KMS-11 (cell line): ENCODE results near the gene ALOX5AP.

Source experiments
- H2AFZ ChIP-seq: fragments of 200-600 bp; sonication (generic); 2 replicates; pipeline ENCODE4 v1.6.1; 2016; ENCODE audit warnings: antibody characterized with exemption, mixed run types, low read depth
- H3K27ac ChIP-seq: fragments of 200-600 bp; sonication (generic); 2 replicates; pipeline ENCODE4 v1.6.1; 2016; ENCODE audit warnings: mild to moderate bottlenecking, mixed run types
- H3K27me3 ChIP-seq: fragments of 200-600 bp; sonication (generic); 2 replicates; pipeline ENCODE4 v1.6.1; 2017; ENCODE audit warnings: mild to moderate bottlenecking, low read depth, mixed run types, moderate library complexity; ENCODE audit not compliant: insufficient read depth
- H3K36me3 ChIP-seq: fragments of 200-600 bp; sonication (generic); 2 replicates; pipeline ENCODE4 v1.6.1; 2017; ENCODE audit warnings: mild to moderate bottlenecking, mixed run types; ENCODE audit not compliant: insufficient read depth
- H3K4me1 ChIP-seq: fragments of 200-600 bp; sonication (generic); 2 replicates; pipeline ENCODE4 v1.6.1; 2016; ENCODE audit warnings: mild to moderate bottlenecking, low read depth, mixed run types; ENCODE audit not compliant: poor library complexity, severe bottlenecking
- H3K4me2 ChIP-seq: fragments of 200-600 bp; sonication (generic); 2 replicates; pipeline ENCODE4 v1.7.0; 2016; ENCODE audit warnings: mild to moderate bottlenecking, mixed run types
- H3K4me3 ChIP-seq: fragments of 200-600 bp; sonication (generic); IDR thresholded peaks from 2 replicates; pipeline ENCODE4 v1.6.1; 2017; ENCODE audit warnings: low read depth, low read length, mixed read lengths; ENCODE audit not compliant: insufficient read depth
- H3K79me2 ChIP-seq: fragments of 200-600 bp; sonication (generic); 2 replicates; pipeline ENCODE4 v1.6.1; 2016; ENCODE audit warnings: low read depth, mixed run types; ENCODE audit not compliant: insufficient read depth
- H3K9ac ChIP-seq: fragments of 200-600 bp; sonication (generic); 2 replicates; pipeline ENCODE4 v1.6.1; 2016; ENCODE audit warnings: mild to moderate bottlenecking, mixed run types
- H4K20me1 ChIP-seq: fragments of 200-600 bp; sonication (generic); 2 replicates; pipeline ENCODE4 v1.6.1; 2016; ENCODE audit warnings: mild to moderate bottlenecking, mixed run types; ENCODE audit not compliant: insufficient read depth
- CTCF ChIP-seq: fragments of 200-600 bp; sonication (generic); conservative IDR thresholded peaks from 2 replicates; pipeline ENCODE4 v1.6.1; 2017; ENCODE audit warnings: low read depth, mild to moderate bottlenecking, antibody characterized with exemption, low read length, moderate library complexity, mixed read lengths

The ALOX5AP gene

GRCh38 chr13:30721936-30722335 lies 13.4 kb upstream of the ALOX5AP start:
- TF ChIP-seq CTCF: no peak
- no peaks in the 10 kb centered on the region for H3K79me2 ChIP-seq
- H3K36me3 ChIP-seq: no peaks in the 10 kb centered on the region
- no peak overlapping the region for H3K27ac ChIP-seq
- no peak overlapping the region for H2AFZ ChIP-seq
- H3K4me2 ChIP-seq: no peak overlapping the region
- H3K4me3 ChIP-seq: no peak overlapping the region
- no peaks in the 10 kb centered on the region for H4K20me1 ChIP-seq
- H3K9ac ChIP-seq: no peak overlapping the region
- H3K27me3 ChIP-seq: no peaks in the 10 kb centered on the region
- peaks cover 3% of the 10 kb centered on the region for H3K4me1 ChIP-seq

GRCh38 chr13:30722361-30722760 lies 13.0 kb upstream of the ALOX5AP start:
- no peaks in the 10 kb centered on the region for H3K36me3 ChIP-seq
- H4K20me1 ChIP-seq: no peaks in the 10 kb centered on the region
- no peak overlapping the region for H3K27ac ChIP-seq
- H3K9ac ChIP-seq: no peak overlapping the region
- TF ChIP-seq CTCF: no peak
- H3K4me2 ChIP-seq: no peak overlapping the region
- no peaks in the 10 kb centered on the region for H3K79me2 ChIP-seq
- peaks cover 3% of the 10 kb centered on the region for H3K4me1 ChIP-seq
- H3K27me3 ChIP-seq: no peaks in the 10 kb centered on the region
- H3K4me3 ChIP-seq: no peak overlapping the region
- no peak overlapping the region for H2AFZ ChIP-seq

GRCh38 chr13:30724778-30725177 lies 10.6 kb upstream of the ALOX5AP start:
- Histone ChIP-seq H3K4me2 (no peak overlapping the region), H3K79me2 (no peaks in the 10 kb centered on the region), H3K36me3 (no peaks in the 10 kb centered on the region), H3K4me1 (peaks cover 10% of the 10 kb centered on the region), H4K20me1 (no peaks in the 10 kb centered on the region), H3K27ac (no peak overlapping the region), H2AFZ (no peak overlapping the region), H3K27me3 (no peaks in the 10 kb centered on the region), H3K9ac (no peak overlapping the region), H3K4me3 (no peak overlapping the region)
- no peak for TF ChIP-seq CTCF

- Histone ChIP-seq H2AFZ (no peak overlapping the region), H3K36me3 (no peaks in the 10 kb centered on the region), H3K4me3 (no peak overlapping the region), H3K4me1 (peaks cover 7% of the 10 kb centered on the region), H3K4me2 (no peak overlapping the region), H3K27me3 (no peaks in the 10 kb centered on the region), H3K27ac (no peak overlapping the region), H3K9ac (no peak overlapping the region), H3K79me2 (no peaks in the 10 kb centered on the region), H4K20me1 (no peaks in the 10 kb centered on the region)
- TF ChIP-seq CTCF: no peak
Measured at GRCh38 chr13:30725326-30726085, 9.8 kb upstream of the ALOX5AP start.
